ENCODE results near the gene ACAN. TPM values are rescaled to one million over a fixed set of nuclear protein-coding genes. Genes with fewer than 3 reads are reported as not detected.

ACAN gene
- total and polyA plus RNA-seq, 2 donors (not counting 3 experiments of a cell fraction or from before 2014, with no cell fraction given), result not detected

GRCh38 chr15:88874684-88875083 is 71.4 kb downstream of the ACAN start:
- H3K9me1 ChIP-seq (replicated peaks; ENCODE audit: control insufficient read depth, extremely low read depth, insufficient read depth, low read length), result no peaks in the 10 kb centered on the region
- POLR2A ChIA-PET, result no interaction called here
- no peaks in the 10 kb centered on the region for H3K9me3 ChIP-seq (replicated peaks; ENCODE audit: control insufficient read depth, insufficient read depth, low read length)
- H2AFZ ChIP-seq (ENCODE audit: low read depth, low read length), result no peak overlapping the region
- H3K4me3 ChIP-seq (replicated peaks in 1 of 3; ENCODE audit: insufficient read depth in 1 of 3, low read depth in 1 of 3, low read length in 3 of 3), result no peak overlapping the region
- no peaks in the 10 kb centered on the region for H3K79me2 ChIP-seq (ENCODE audit: control insufficient read depth, insufficient read depth, low read length)
- no peak for DNase-seq (ENCODE audit: low read depth, low spot score)
- H3K27me3 ChIP-seq (ENCODE audit: control insufficient read depth in 2 of 2, insufficient read depth in 2 of 2, low read length in 2 of 2), result no peaks in the 10 kb centered on the region
- no peak overlapping the region for H3K27ac ChIP-seq (ENCODE audit: insufficient read depth, low read depth, low read length)
- dilution Hi-C loops (cut with MboI; ENCODE audit: extremely low pct_ligation_motif_present, low sequenced_read_pairs) (no loop called here), intact Hi-C loops (cut with micrococcal nuclease) (no loop called here)
- no peak overlapping the region for H3K9ac ChIP-seq (replicated peaks; ENCODE audit: extremely low read depth, insufficient read depth, low read length)
- FAIRE-seq, result no peak
- peaks cover 0 to 21% of the 10 kb centered on the region in 2 experiments for H3K36me3 ChIP-seq (ENCODE audit: control insufficient read depth in 2 of 2, extremely low read depth in 1 of 2, insufficient read depth in 2 of 2, low read length in 2 of 2)
- no peaks in the 10 kb centered on the region for H4K20me1 ChIP-seq (replicated peaks; ENCODE audit: control insufficient read depth, extremely low read depth, insufficient read depth, low read length)
- H3K4me2 ChIP-seq (ENCODE audit: insufficient read depth, low read length), result no peak overlapping the region
- CTCF ChIA-PET, result no interaction called here
- no peaks in the 10 kb centered on the region for H3K4me1 ChIP-seq (ENCODE audit: control insufficient read depth, extremely low read depth, insufficient read depth, low read length)
- TF ChIP-seq GATA2 (IDR thresholded peaks at IDR 0.05; ENCODE audit: insufficient read depth, insufficient read length, low read depth, low read length) (no peak), POLR2A (IDR thresholded peaks at IDR 0.05; ENCODE audit: low read depth, low read length) (no peak), EZH2 (IDR thresholded peaks at IDR 0.05; ENCODE audit: borderline replicate concordance, low read depth, low read length, severe bottlenecking) (no peak), CTCF (IDR thresholded peaks at IDR 0.05; ENCODE audit: extremely low read depth in 1 of 2, insufficient read depth in 1 of 2, low read depth in 1 of 2, low read length in 2 of 2) (no peak), FOS (IDR thresholded peaks at IDR 0.05; ENCODE audit: borderline replicate concordance, insufficient read depth, low read length) (no peak), JUN (IDR thresholded peaks at IDR 0.05; ENCODE audit: borderline replicate concordance, insufficient read depth, insufficient read length, low read depth) (no peak)
- no TSS peak for BruUV-seq (replicated peaks)

- Histone ChIP-seq H3K79me2 (ENCODE audit: control insufficient read depth, insufficient read depth, low read length) (no peaks in the 10 kb centered on the region), H2AFZ (ENCODE audit: low read depth, low read length) (no peak overlapping the region), H4K20me1 (replicated peaks; ENCODE audit: control insufficient read depth, extremely low read depth, insufficient read depth, low read length) (no peaks in the 10 kb centered on the region), H3K9ac (replicated peaks; ENCODE audit: extremely low read depth, insufficient read depth, low read length) (no peak overlapping the region), H3K27ac (ENCODE audit: insufficient read depth, low read depth, low read length) (no peak overlapping the region), H3K4me1 (ENCODE audit: control insufficient read depth, extremely low read depth, insufficient read depth, low read length) (no peaks in the 10 kb centered on the region), H3K36me3 (ENCODE audit: control insufficient read depth in 2 of 2, extremely low read depth in 1 of 2, insufficient read depth in 2 of 2, low read length in 2 of 2) (peaks cover 0 to 32% of the 10 kb centered on the region in 2 experiments), H3K4me3 (replicated peaks in 1 of 3; ENCODE audit: insufficient read depth in 1 of 3, low read depth in 1 of 3, low read length in 3 of 3) (no peak overlapping the region), H3K4me2 (ENCODE audit: insufficient read depth, low read length) (no peak overlapping the region), H3K9me3 (replicated peaks; ENCODE audit: control insufficient read depth, insufficient read depth, low read length) (no peaks in the 10 kb centered on the region), H3K27me3 (ENCODE audit: control insufficient read depth in 2 of 2, insufficient read depth in 2 of 2, low read length in 2 of 2) (no peaks in the 10 kb centered on the region), H3K9me1 (replicated peaks; ENCODE audit: control insufficient read depth, extremely low read depth, insufficient read depth, low read length) (no peaks in the 10 kb centered on the region)
- dilution Hi-C loops (cut with MboI; ENCODE audit: extremely low pct_ligation_motif_present, low sequenced_read_pairs), result no loop called here
- ChIA-PET POLR2A (no interaction called here), CTCF (interaction anchor here (0.5 kb wide), 1 partner anchor 105 kb away, joined by 3 read pairs; no protein-coding TSS in a partner anchor)
- no TSS peak for BruUV-seq (replicated peaks)
- intact Hi-C loops (cut with micrococcal nuclease), result no loop called here
- TF ChIP-seq FOS (IDR thresholded peaks at IDR 0.05; ENCODE audit: borderline replicate concordance, insufficient read depth, low read length) (no peak), CTCF (IDR thresholded peaks at IDR 0.05; ENCODE audit: extremely low read depth in 1 of 2, insufficient read depth in 1 of 2, low read depth in 1 of 2, low read length in 2 of 2) (no peak), MAX (IDR thresholded peaks at IDR 0.05; ENCODE audit: insufficient read depth, insufficient read length) (no peak), EZH2 (IDR thresholded peaks at IDR 0.05; ENCODE audit: borderline replicate concordance, low read depth, low read length, severe bottlenecking) (no peak), POLR2A (IDR thresholded peaks at IDR 0.05; ENCODE audit: low read depth, low read length) (no peak), GATA2 (IDR thresholded peaks at IDR 0.05; ENCODE audit: insufficient read depth, insufficient read length, low read depth, low read length) (no peak), MYC (IDR thresholded peaks at IDR 0.05; ENCODE audit: low read depth, low read length) (no peak), JUN (IDR thresholded peaks at IDR 0.05; ENCODE audit: borderline replicate concordance, insufficient read depth, insufficient read length, low read depth) (no peak), POLR2AphosphoS5 (IDR thresholded peaks at IDR 0.05; ENCODE audit: insufficient read depth, low read depth, low read length) (no peak)
- DNase-seq (ENCODE audit: low read depth, low spot score) (no peak), FAIRE-seq (no peak)
Measured at GRCh38 chr15:88876573-88876972, 73.3 kb downstream of the ACAN start.
